GM12892 (cell line): Measurements from ENCODE around the gene GTF2H1.

ENCODE experiments used
- DNase-seq: peaks from one replicate; pipeline ENCODE4 v3.0.0; 2011; ENCODE audit not compliant: insufficient read length
- FAIRE-seq: peaks from 2 replicates; lab custom pipeline; 2011; peaks lifted over from hg19 to GRCh38; lab: Jason Lieb, UNC
- POLR2A ChIP-seq: IDR thresholded peaks from 2 replicates; pipeline ENCODE4 v1.6.1; 2011; ENCODE audit warnings: low read depth, low read length, control low read depth
- POLR2AphosphoS5 ChIP-seq: IDR thresholded peaks from 2 replicates; pipeline ENCODE4 v1.6.1; 2011; ENCODE audit warnings: low read depth, low read length, control low read depth
- TAF1 ChIP-seq: IDR thresholded peaks from 2 replicates; pipeline ENCODE4 v1.6.1; 2011; ENCODE audit warnings: low read depth, mild to moderate bottlenecking, control low read depth, low read length, borderline replicate concordance

The GTF2H1 gene

GRCh38 chr11:18324381-18324780 lies 2.0 kb downstream of the GTF2H1 start:
- TF ChIP-seq TAF1 (no peak), POLR2AphosphoS5 (no peak), POLR2A (no peak)
- FAIRE-seq (no peak), DNase-seq (no peak)

- TF ChIP-seq POLR2AphosphoS5 (0 out of 2 replicates have a peak, but pooled peaks have one; percentile 24), POLR2A (no peak)
- peak; percentile 90 for FAIRE-seq
Measured at GRCh38 chr11:18329196-18329870, 7.0 kb downstream of the GTF2H1 start.

DNA sequence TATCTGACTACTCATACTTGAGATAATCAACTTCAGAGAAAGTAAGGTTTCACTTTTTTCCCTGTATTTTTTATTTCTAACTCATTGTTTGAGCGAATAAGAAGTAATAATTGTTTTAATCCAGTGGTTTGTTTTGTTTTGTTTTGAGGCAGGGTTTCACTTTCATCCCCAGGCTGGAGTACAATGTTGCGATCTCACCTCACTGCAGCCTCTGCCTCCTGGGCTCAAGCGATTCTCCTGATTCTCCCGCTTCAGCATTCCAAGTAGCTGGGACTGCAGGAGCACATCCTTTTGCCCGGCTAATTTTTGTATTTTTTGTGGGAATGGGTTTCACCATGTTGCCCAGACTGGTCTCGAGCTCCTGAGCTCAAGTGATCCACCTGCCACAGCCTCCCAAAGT lies 8.6 kb downstream of the GTF2H1 start:
- DNase-seq (no peak), FAIRE-seq (no peak)
- TF ChIP-seq POLR2AphosphoS5 (no peak), POLR2A (no peak), TAF1 (no peak)

More at GRCh38 chr11:18329196-18329870, 7.0 kb downstream of the GTF2H1 start:
- DNase-seq, result peak; percentile 18

DNA sequence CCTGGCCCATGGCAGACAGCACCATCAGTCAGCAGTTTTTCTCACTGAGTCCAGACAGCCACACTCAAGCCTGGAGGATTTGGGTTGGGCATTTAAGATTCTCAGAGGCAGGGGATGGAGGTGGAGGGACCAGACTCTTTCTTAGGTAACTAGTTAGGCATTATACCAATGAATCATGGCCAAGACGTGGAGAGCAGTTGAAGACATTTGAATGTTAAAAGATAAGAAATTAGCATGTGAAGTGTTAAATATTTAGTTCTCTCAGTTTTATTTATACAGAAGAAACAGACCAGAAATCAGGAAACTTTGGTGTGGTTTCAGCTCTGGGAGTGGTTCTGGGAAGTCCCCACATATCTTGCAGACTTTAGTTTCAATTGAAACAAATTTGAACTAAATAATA lies 9.9 kb downstream of the GTF2H1 start:
- TF ChIP-seq POLR2A (no peak), TAF1 (no peak), POLR2AphosphoS5 (no peak)
- FAIRE-seq (no peak), DNase-seq (no peak)

GRCh38 chr11:18332891-18333290 lies 10.5 kb downstream of the GTF2H1 start:
- TF ChIP-seq POLR2A (no peak), TAF1 (no peak), POLR2AphosphoS5 (no peak)
- FAIRE-seq, result no peak
- no peak for DNase-seq

DNA sequence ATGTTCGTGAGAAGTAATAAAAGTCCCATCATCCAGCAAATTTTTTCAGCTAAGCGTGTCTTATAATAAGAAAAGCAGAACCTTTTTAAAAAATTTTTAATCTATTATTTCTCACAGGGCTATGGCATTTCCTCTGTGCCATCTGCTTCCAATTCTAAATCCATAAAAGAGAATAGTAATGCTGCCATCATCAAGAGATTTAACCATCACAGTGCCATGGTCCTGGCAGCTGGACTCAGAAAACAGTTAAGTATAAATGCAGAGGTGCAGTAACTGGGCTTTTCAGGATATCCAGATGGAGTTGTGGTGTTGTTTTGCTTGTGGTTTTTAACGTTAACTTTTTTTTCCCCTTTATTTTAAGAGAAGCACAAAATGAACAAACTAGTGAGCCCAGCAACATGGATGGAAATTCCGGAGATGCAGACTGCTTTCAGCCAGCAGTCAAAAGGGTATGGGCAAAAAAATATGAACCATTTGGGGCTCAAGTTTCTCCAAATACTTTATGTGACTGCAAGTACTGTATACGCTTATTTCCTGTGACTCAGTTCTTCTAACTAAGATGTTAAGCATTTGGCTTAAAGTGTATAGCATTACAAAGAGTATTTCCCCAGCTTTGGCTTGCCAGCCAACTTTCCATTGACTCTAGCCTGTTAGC lies 25.2 kb downstream of the GTF2H1 start:
- no peak for DNase-seq
- TF ChIP-seq TAF1, result no peak
- no peak for TF ChIP-seq POLR2A
- TF ChIP-seq POLR2AphosphoS5, result no peak
- no peak for FAIRE-seq

DNA sequence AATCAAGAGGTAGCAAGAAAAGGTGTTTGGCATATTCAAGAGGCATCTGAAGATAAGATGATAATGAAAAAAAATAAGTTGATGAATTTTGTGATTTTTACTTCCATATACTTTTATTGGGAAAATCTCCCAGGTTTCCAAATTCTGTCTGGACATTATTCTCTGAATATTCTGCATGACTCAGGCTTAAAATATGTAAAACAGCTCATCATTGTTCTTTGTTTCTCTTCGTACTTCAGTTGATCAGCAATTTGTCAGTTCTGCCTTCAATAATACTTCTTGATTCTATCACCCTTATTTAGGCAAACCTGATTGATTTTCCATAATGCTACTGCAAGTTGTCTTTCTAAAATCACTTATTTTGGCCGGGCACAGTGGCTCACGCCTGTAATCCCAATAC lies 30.2 kb downstream of the GTF2H1 start:
- no peak for FAIRE-seq
- DNase-seq, result no peak
- TF ChIP-seq POLR2A (no peak), TAF1 (no peak), POLR2AphosphoS5 (no peak)

DNA sequence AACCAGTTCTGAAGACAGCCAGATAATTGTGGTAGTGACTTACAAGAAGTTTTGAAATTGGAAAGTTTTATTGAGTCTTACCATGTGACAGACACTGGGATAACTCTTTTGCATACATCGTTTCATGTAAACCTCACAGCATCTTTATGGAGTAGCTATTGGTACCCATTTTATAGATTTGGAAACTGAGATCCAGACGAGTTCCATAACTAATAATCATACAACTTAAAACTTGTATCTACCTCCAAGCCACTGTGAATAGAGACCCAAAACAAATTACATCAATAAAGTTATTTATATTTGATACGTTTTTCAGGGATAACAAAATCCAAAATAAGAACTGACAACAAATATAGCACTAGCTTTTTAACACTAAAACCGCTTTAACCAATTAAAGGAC lies 36.3 kb downstream of the GTF2H1 start:
- TF ChIP-seq TAF1 (no peak), POLR2AphosphoS5 (no peak), POLR2A (no peak)
- no peak for DNase-seq
- FAIRE-seq, result no peak

DNA sequence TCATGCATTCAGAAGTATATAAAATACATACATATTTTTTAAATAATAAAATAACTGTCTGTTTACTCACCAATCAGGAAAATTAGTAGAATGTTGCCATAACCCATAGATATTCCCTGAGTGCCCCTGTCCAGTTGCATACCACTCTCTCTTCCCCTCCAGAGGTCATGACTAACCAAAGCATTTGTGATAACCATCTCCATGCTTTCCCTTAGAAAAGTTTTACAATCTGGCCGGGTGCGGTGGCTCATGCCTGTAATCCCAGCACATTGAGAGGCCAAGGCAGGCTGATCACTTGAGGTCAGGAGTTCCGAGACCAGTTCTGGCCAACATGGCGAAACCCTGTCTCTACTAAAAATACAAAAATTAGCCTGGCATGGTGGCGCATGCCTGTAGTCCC lies 38.8 kb downstream of the GTF2H1 start:
- TF ChIP-seq POLR2A, result no peak
- no peak for TF ChIP-seq POLR2AphosphoS5
- no peak for TF ChIP-seq TAF1
- FAIRE-seq, result no peak
- DNase-seq, result no peak

DNA sequence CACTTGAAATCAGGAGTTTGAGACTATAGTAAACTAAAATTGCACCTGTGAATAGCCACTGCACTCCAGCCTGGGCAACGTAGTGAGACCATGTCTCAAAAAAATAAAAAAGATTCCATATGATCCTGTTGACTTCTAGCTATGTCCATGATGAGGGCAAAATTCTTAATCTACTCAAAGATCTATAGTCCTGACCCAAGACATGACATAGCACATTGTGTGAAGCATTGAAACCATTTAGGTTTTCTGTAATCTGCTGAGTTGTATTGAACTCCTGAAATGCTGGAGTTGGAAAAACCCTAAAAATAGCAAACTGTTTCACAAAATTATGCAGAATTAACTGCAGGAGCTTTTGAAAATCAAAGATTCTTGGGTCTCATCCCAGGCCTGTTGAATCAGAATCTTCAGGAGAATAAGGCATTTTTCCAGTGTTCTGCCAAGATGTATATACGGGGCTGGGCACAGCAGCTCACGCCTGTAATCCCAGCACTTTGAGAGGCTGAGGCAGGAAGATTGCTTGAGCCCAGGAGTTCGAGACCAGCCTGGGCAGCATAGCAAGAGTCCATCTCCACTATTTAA lies 42.2 kb downstream of the GTF2H1 start:
- DNase-seq, result no peak
- TF ChIP-seq POLR2AphosphoS5 (no peak), POLR2A (no peak), TAF1 (no peak)
- FAIRE-seq, result no peak

DNA sequence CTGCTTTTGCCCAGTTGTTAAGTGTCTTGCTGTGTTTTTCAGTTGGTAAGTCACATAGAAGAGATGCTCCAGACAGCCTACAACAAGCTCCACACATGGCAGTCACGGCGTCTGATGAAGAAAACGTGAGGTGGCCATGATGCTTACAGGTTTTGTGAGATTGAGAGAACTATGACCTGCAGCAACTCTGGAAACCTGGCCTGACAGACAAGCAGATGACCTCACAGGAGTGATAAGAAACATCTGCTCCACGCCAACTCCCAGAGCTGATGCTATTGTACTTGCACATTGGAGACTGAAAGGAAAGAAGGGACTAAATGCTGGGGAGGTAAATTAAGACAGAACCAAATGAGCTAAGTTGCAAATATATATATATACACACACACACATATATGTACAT lies 43.4 kb downstream of the GTF2H1 start:
- FAIRE-seq, result no peak
- DNase-seq, result no peak
- no peak for TF ChIP-seq TAF1
- no peak for TF ChIP-seq POLR2AphosphoS5
- no peak for TF ChIP-seq POLR2A
